Measurements from ENCODE around the gene CDH19. TPM values are rescaled to one million over a fixed set of nuclear protein-coding genes. Genes with fewer than 3 reads are reported as not detected.

Gene CDH19
- total RNA-seq, 4 donors from 2014 or later, result 0.56 to 18.6 (median 2.9) TPM

DNA sequence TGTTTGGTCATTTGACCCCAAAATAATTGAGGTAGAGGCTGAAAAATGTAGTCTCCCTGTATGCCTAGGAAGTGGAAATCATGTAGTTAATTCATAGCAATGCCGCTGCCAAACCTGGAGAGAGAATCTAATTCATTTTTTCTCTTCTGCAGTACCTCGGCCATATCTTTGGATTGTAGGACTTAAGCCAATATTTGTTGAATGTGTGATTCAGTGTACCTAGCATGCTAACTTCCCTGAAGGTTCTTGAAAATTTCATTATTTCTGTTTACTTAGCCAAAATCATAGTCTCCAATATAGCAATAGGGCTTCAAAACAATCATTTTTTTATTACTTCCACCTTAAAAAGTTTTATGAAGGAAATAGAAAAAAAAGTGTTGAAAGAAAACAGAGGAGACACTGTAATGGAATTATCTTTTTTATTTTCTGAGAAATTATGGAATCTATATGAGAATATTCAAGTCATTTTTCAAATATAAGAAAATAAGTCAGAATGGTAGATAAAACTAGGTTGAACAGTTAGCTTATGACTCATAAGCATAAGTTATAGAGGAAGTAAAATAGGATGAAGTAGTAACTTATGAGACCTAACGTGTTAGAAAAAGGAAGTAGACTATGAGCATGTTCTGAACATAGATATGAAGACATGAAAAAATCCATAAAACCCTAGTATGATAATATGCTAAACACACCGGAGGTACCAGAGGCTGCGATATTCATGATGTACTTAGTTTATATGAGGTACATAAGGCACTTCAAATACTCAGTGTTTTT is 35.2 kb upstream of the CDH19 start:
- DNase-seq (ENCODE audit: low spot score), result no peak
- no peak for ATAC-seq (ENCODE audit: low FRiP score)
- no peak for TF ChIP-seq CTCF (IDR thresholded peaks at IDR 0.05)

- no peak for ATAC-seq (ENCODE audit: low FRiP score)
- no peak for TF ChIP-seq CTCF (IDR thresholded peaks at IDR 0.05)
Measured at GRCh38 chr18:66635342-66635741, 31.5 kb upstream of the CDH19 start.

GRCh38 chr18:66632756-66633155 is 28.9 kb upstream of the CDH19 start:
- ATAC-seq (ENCODE audit: low FRiP score), result no peak
- no peak for TF ChIP-seq CTCF (IDR thresholded peaks at IDR 0.05)
- no peak for DNase-seq (ENCODE audit: low spot score)

More at GRCh38 chr18:66635342-66635741, 31.5 kb upstream of the CDH19 start:
- no peak for DNase-seq (ENCODE audit: low spot score)

- DNase-seq (ENCODE audit: low spot score) (no peak), ATAC-seq (ENCODE audit: low FRiP score) (no peak)
- no peak for TF ChIP-seq CTCF (IDR thresholded peaks at IDR 0.05)
Measured at GRCh38 chr18:66630831-66631230, 26.9 kb upstream of the CDH19 start.

GRCh38 chr18:66623821-66624220 is 19.9 kb upstream of the CDH19 start:
- no peak for ATAC-seq (ENCODE audit: low FRiP score)
- DNase-seq (ENCODE audit: low spot score), result no peak
- no peak for TF ChIP-seq CTCF (IDR thresholded peaks at IDR 0.05)

- ATAC-seq (ENCODE audit: low FRiP score) (no peak), DNase-seq (ENCODE audit: low spot score) (no peak)
- TF ChIP-seq CTCF (IDR thresholded peaks at IDR 0.05), result no peak
Measured at GRCh38 chr18:66621816-66622576, 18.1 kb upstream of the CDH19 start.

All from omental fat pad (tissue), 4 donors.